ENCODE results near the gene EBNA1BP2. TPM values are rescaled to one million over a fixed set of nuclear protein-coding genes. Genes with fewer than 3 reads are reported as not detected.

The EBNA1BP2 gene
- total and polyA plus RNA-seq, 2 of the 13 experiments (the other 11 are each of a cell fraction or from before 2014, with no cell fraction given): 27.1 to 102 TPM

DNA sequence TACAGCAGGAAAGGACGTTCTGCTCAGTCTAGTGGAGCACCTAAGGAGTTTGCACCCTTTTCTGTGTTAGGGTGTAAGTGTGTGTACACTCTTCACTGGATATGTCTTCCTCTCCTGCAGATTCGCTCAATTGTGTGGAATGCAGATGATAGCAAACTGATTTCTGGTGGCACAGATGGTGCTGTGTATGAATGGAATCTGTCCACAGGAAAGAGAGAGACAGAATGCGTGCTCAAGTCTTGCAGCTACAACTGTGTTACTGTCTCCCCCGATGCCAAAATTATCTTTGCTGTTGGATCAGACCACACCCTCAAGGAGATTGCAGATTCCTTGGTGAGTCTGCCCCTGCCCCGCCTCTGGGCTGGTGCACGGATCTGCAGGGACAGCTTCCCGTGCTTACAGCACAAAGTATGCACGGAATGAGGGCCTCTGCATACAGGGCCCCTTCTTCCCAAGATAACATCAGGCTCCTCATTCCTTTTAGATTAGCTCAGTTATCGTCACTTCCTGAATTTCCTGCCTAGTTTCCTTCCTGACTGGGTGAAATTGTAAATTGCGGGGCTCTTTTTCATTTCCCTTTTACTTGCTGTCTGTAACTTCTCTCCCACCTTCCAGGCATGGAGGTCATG lies 34.6 kb upstream of the EBNA1BP2 start (continued):
- TF ChIP-seq RXRA (CRISPR knock-in tag; IDR thresholded peaks at IDR 0.05): peak; percentile 49; the same call in 1 of the 2 replicates
- no peak for TF ChIP-seq ZBTB7B (CRISPR knock-in tag; IDR thresholded peaks at IDR 0.05)
- TF ChIP-seq TBL1XR1 (IDR thresholded peaks at IDR 0.05; ENCODE audit: borderline replicate concordance, low read length, partially characterized antibody): no peak
- 0 out of 2 replicates have a peak, but pooled peaks have one; percentile 55 for TF ChIP-seq ERF (CRISPR knock-in tag; IDR thresholded peaks at IDR 0.05)
- no peak for TF ChIP-seq ZNF713 (CRISPR knock-in tag; IDR thresholded peaks at IDR 0.05)
- TF ChIP-seq MTF1 (CRISPR knock-in tag; IDR thresholded peaks at IDR 0.05): no peak
- no peak for TF ChIP-seq PLRG1 (conservative IDR thresholded peaks at IDR 0.05)
- TF ChIP-seq TBX2 (CRISPR knock-in tag; IDR thresholded peaks at IDR 0.05; ENCODE audit: borderline replicate concordance): no peak
- TF ChIP-seq, protein P1, sequence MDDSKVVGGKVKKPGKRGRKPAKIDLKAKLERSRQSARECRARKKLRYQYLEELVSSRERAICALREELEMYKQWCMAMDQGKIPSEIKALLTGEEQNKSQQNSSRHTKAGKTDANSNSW (CRISPR knock-in tag; IDR thresholded peaks at IDR 0.05; ENCODE audit: borderline replicate concordance): no peak
- TF ChIP-seq FOXK1 (CRISPR knock-in tag; IDR thresholded peaks at IDR 0.05; ENCODE audit: borderline replicate concordance, low read depth): no peak; the same call in 1 of the 2 replicates
- TF ChIP-seq NFKBIZ (CRISPR knock-in tag; IDR thresholded peaks at IDR 0.05): no peak
- no peak for TF ChIP-seq SRSF4 (IDR thresholded peaks at IDR 0.05; ENCODE audit: low read depth, low read length, poor library complexity, severe bottlenecking)
- TF ChIP-seq NFIC (IDR thresholded peaks at IDR 0.05; ENCODE audit: low read length): no peak
- TF ChIP-seq HNF4A (CRISPR knock-in tag; IDR thresholded peaks at IDR 0.05): peak; percentile 41
- TF ChIP-seq NR2F2 (IDR thresholded peaks at IDR 0.05; ENCODE audit: borderline replicate concordance, low read depth): no peak
- no peak for TF ChIP-seq KAT7 (CRISPR knock-in tag; IDR thresholded peaks at IDR 0.05; ENCODE audit: borderline replicate concordance)
- TF ChIP-seq ZNF841 (CRISPR knock-in tag; IDR thresholded peaks at IDR 0.05; ENCODE audit: borderline replicate concordance): no peak
- no peak for TF ChIP-seq CHD4 (IDR thresholded peaks at IDR 0.05; ENCODE audit: borderline replicate concordance, low read length)
- TF ChIP-seq ZNF180 (CRISPR knock-in tag; IDR thresholded peaks at IDR 0.05; ENCODE audit: borderline replicate concordance, low read depth): no peak
- TF ChIP-seq SYNCRIP (IDR thresholded peaks at IDR 0.05; ENCODE audit: insufficient read depth, low read depth, low read length): no peak
- TF ChIP-seq, protein P2, sequence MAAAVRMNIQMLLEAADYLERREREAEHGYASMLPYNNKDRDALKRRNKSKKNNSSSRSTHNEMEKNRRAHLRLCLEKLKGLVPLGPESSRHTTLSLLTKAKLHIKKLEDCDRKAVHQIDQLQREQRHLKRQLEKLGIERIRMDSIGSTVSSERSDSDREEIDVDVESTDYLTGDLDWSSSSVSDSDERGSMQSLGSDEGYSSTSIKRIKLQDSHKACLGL (CRISPR knock-in tag; IDR thresholded peaks at IDR 0.05): no peak
- TF ChIP-seq REXO4 (CRISPR knock-in tag; IDR thresholded peaks at IDR 0.05; ENCODE audit: borderline replicate concordance): no peak
- peak; percentile 26; the same call in 1 of the 2 replicates for TF ChIP-seq SP5 (CRISPR knock-in tag; IDR thresholded peaks at IDR 0.05; ENCODE audit: borderline replicate concordance, low read depth)
- TF ChIP-seq HNRNPK (IDR thresholded peaks at IDR 0.05; ENCODE audit: low read depth, low read length, poor library complexity, severe bottlenecking): no peak
- no peak for TF ChIP-seq ZNF33B (CRISPR knock-in tag; IDR thresholded peaks at IDR 0.05)
- TF ChIP-seq, protein P3, sequence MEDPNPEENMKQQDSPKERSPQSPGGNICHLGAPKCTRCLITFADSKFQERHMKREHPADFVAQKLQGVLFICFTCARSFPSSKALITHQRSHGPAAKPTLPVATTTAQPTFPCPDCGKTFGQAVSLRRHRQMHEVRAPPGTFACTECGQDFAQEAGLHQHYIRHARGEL (CRISPR knock-in tag; IDR thresholded peaks at IDR 0.05): no peak
- no peak for TF ChIP-seq ZFP37 (CRISPR knock-in tag; IDR thresholded peaks at IDR 0.05; ENCODE audit: borderline replicate concordance)
- TF ChIP-seq, protein P4, sequence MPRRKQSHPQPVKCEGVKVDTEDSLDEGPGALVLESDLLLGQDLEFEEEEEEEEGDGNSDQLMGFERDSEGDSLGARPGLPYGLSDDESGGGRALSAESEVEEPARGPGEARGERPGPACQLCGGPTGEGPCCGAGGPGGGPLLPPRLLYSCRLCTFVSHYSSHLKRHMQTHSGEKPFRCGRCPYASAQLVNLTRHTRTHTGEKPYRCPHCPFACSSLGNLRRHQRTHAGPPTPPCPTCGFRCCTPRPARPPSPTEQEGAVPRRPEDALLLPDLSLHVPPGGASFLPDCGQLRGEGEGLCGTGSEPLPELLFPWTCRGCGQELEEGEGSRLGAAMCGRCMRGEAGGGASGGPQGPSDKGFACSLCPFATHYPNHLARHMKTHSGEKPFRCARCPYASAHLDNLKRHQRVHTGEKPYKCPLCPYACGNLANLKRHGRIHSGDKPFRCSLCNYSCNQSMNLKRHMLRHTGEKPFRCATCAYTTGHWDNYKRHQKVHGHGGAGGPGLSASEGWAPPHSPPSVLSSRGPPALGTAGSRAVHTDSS (CRISPR knock-in tag; conservative IDR thresholded peaks at IDR 0.05): no peak
